Left cardiac atrium (tissue), 4 donors: Measurements from ENCODE around the gene MAPK10. TPM values are rescaled to one million over a fixed set of nuclear protein-coding genes. Genes with fewer than 3 reads are reported as not detected.

Experiments
- ATAC-seq, 2 donors: fragments of 200-7000 bp; cut with Tn5 transposase; one replicate each; pipeline ENCODE4 v1.9.1; 2020; ENCODE audit warnings: mild to moderate bottlenecking in 2 of 2, moderate library complexity in 2 of 2
- DNase-seq: peaks from one replicate; pipeline ENCODE4 v3.0.0-alpha.2; 2020
- intact Hi-C, 2 donors: fragments of 100-400 bp; cut with DNase I; formaldehyde crosslinking; loops; one replicate each; pipeline versions ENCODE4 v1.14.1 to v1.15.1; 2022 to 2023
- total RNA-seq, 2 donors: library from RNA; stranded (reverse); fragmentation: NEBNext Ultra II Directional; extraction: Animal tissue kit (Norgen Biotek cat#: 25700); gene quantifications; one replicate each; pipeline ENCODE4 v1.2.1, GENCODE V29; 2021
- donor health status: DM: no; HTN: yes; CAD: no.
- donor health status: DM: no; HTN: yes; CAD: no; lungs with severe emphysema.
- donor health status: DM: yes; HTN: yes; CAD: no.
- donor health status: Dilated cardiomyopathy.

Gene MAPK10
- total RNA-seq, 2 donors from 2014 or later = 9.8 to 20.3 TPM

DNA sequence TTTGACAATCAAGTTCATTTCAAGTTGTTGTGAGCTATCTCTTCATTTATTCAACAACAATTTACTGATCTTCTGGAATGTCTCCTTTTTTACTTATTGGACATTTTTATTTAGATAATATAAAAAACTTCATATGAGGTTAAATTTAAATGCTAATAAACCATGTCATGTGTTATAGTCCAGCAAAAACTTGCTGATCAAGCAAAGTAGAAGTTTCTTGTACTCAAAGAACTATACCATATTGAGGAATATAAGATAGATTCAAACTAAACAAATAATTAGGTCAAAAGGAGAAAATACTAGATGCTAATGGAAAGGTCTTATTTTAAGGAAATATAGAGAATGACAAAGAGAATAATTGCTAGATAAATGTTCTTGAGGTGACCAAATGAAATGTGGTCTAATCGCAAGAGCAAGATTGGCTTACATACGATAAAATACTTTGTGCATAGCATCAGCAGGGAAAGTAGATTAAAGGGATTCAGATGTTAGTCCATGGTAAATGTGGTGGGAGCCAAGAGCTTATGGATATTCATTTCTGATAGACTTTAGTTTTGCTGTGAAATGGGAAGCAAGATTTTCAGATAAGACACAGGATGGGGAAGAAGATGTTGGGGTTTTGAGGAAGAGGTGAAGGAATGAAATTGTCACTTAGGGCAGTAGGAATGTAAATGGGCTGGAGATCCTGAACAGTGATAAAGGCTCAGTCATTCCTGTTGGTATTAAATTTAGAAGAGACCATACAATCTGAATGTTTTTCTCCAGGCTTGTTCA, 229.5 kb downstream of the MAPK10 start:
- no peak for ATAC-seq
- intact Hi-C loops = no loop called here
- no peak for DNase-seq

DNA sequence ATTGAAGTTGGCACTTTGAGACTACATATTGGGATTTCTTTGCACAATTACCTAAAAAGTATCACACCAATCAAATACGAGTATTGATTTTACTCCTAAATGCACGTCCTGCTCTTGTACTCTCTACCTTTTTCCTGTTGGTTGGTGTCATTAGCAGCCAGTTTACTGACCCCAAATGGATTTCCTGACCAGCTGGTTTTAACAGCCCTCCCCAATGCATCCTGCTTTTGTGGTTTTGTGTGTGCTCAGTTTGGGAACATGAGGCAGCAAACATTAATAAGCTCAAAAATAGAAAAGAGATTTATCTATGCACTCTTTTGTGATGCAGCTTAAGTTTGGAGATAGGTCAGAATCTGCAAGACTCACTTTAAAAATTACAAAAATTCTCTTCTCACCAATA, 230.3 kb downstream of the MAPK10 start:
- ATAC-seq (no peak), DNase-seq (no peak)
- intact Hi-C loops = no loop called here

DNA sequence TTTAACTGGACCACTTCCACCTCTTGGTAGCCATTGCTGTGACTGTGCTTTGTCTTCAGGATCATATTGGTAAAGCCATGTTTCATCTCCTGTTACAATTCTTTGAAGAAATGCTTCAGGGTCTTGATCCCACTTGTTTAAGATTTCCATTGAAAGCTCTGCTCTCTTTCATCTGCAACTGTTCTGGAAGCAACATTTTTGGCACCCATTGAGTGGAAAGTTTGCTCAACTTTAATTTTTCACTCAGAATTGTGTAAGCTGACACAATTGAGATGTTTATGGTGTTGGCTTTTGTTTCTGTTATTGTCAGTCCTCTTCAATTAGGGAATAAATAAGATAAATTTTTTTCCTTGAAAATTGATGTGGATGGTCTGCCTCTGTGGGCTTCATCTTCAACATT, 237.4 kb downstream of the MAPK10 start:
- DNase-seq = no peak
- intact Hi-C loops = no loop called here
- ATAC-seq = no peak

DNA sequence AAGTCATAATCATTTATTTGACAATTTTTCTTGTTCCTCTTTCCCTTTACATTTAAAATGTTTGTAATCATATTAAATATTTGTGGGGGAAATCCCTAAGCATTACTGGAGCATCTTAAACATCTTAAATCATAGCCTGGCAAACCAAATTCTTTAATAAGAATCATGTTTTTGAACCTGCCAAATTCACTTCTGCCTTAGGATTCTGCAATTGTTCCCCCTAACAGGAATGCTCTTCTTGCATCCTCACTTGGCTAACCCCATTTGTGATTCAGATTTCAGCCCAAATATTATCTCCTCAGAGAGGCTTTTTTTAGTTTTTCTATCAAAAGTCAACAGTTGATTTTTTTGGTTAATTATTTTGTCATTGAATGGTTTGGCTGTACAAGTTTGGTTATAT, 241.1 kb downstream of the MAPK10 start:
- DNase-seq (no peak), ATAC-seq (no peak)
- intact Hi-C loops = no loop called here

DNA sequence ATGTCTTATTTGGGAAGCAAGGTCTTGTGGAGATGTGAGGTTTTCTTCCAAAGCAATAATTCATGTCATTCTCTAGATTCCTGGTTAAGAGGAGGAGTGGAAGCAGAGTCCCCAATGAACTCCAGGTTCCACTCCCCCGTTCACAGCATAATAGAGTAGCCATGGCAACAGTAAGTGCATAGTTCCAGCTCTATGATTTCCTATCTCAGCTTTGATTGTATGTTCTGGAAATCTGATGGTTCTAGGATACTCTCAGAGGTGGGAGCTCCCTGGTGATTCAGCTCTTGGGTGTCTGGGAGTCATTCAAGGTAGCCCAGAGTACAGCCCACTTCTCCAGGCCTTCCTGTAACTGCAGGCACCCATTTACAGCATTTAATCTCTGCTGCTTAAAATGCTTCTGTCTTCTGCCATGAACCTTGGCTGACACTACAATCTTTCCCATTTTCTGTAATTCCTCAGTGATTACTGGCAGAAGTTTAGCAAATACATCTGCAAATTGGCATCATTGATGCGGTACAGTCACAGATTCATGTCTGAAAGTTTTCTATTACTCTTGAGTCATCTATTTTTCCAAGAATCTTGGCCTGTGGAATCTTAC, 242.0 kb downstream of the MAPK10 start:
- DNase-seq (no peak), ATAC-seq (peak; percentile 74 to 96)
- intact Hi-C loops = no loop called here

DNA sequence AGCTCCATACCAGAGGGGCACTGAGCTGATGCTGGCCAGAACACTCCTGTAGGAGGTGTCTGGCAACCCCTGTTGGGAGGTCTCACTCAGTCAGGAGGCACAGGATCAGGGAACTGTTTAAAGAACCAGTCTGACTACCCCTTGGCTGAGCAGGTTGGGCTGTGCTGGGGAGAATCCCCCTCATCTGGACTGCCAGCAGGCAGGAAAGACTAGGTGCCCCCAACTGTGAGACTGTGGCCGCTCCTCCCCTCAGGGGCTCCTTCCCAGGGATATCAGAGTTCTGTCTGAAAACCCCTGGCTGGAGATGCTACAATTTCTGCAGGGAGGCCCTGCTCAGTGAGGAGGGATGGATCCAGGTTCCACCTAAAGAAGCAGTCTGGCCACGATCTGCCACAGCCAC, 245.3 kb downstream of the MAPK10 start:
- intact Hi-C loops = no loop called here
- no peak for DNase-seq
- no peak for ATAC-seq

DNA sequence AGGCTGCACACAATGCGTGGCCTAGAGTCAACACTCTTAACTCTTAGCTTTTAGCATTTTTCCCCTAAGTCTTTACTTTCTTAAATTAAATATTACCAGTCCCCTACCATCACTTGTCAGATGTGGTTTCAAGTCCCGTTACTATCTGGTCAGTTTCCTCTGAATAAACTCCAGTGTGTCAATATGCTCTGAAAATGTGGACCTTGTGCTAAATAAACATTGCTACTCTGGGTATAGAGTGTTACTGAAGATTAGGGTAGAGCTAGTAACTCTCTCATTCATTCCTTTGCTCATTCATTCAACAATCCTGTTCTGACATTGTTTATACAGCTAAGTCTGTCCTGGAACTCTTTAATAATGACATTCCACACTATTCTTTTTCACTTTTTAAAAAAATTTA, 251.0 kb downstream of the MAPK10 start:
- ATAC-seq (no peak), DNase-seq (no peak)
- intact Hi-C loops = no loop called here

DNA sequence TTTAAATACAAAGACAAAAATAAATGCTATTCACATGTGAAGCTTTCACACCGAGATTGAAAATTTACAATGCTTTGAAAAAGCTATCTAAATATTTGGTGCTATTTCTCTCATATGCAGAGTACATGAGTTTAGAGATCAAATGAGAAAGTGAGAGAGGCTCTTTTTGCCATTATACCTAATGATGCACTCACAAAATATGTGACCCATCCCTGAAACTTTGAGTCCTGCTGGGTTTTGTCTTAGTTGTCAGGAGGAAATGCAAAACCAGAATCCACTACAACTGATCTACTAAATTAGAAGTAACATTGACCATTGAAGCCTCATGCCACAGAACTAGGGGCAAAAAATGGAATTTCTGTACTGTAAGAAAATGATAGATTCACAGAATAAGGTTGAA, 251.7 kb downstream of the MAPK10 start:
- ATAC-seq = no peak
- no peak for DNase-seq
- intact Hi-C loops = no loop called here

DNA sequence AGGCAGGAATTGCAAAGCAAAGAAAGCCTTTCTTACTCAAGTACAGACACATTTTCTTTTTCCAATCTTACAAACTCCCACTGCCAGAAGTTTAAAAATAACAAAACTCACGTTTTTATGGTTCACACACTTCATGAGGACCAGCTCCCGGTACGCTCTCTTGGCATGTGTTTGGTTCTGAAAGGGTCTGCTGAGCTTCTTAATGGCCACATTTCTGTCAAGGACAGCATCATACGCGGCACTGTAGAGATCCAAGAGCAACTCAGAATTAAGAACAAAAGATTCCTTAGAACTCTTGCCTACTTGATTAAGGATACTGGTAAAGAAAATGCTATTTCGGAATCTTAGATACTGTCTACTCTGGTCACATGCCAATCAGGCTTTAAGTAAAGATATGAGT, 252.7 kb downstream of the MAPK10 start:
- DNase-seq (no peak), ATAC-seq (no peak)
- intact Hi-C loops = no loop called here

DNA sequence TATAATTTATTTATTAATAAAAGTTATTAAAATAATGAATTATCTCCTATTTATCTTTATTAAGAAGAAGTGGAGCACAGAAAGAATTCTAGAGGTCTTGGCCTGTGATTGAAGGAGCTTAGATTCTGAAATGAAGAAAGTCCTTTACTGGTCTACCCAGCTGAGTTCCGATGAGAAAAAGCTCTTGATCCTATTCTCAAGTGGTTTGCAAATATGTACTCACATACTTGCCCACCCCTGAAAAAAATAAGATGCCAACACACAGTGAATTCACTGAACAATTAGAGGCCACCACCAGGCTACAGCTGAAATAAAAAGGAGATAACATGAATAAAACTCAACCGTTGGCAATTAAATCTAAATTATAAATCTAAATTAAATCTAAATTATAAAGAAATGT, 253.4 kb downstream of the MAPK10 start:
- intact Hi-C loops = no loop called here
- DNase-seq = no peak
- ATAC-seq = no peak

DNA sequence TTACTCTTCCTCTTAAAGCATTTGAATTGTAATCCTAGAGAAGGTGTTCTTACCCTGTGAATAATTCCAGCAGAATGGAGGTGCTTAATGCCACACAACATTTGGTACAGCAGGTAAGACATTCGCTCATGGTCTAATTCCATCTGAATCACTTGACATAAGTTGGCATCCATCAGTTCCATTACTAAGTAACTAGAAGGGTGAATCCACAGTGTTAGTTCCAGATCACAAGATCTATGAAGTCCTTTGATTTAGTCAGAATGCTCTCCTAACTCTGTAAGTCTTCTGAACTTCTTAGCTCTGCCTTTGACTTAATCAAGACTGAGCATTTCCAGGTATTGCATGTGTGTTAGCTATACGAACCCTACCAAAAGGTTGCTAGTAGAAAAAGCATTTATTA, 258.0 kb downstream of the MAPK10 start:
- no peak for ATAC-seq
- no peak for DNase-seq
- intact Hi-C loops = no loop called here

DNA sequence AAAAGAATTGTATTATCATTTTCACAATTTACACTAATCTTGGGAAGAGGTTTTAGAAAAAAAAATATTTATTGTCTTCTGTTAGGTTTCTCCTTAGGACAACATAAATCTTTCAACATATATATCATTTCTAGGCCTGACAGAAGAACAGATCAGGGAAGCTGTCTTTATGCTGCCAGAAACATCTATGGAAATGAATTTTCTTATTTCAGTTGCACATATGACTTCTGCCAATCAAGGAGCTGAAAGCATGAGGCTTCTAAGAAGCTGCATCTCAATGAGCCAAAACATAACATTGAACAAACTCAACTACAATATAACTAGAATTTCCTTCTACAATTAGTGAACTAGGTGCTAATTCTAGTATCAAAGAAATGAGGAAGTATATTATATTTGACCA, 258.4 kb downstream of the MAPK10 start:
- no peak for ATAC-seq

DNA sequence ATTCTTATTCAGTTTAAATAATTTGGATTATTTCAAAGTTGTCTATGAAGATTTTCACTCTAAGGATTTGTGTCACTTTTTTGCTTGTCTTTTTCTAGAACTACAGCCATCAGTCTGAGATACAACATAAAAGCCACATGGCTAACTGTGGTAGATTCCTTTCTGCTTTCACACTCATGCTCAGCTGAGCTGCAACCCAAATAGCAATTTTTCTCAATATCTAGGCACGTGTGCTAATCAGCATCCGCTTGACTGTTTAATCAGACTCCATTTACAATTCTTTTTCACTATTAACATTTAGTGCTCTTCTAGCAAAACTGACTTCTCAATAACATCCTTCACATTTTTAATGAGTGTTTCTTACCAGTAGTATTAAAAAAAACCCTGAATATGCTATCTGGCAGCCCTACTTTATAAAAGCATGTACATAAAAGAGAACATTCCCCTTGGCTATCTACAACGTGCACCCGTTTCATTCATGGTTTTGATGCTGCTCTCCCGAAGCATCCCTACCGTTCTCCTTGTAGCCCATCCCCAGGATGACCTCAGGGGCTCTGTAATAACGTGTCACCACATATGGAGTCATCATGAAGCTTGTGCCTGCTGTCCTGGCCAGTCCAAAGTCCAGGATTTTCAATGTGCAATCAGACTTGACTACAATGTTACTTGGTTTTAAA, 259.2 kb downstream of the MAPK10 start:
- intact Hi-C loops = no loop called here
- DNase-seq (no peak), ATAC-seq (no peak)

More for the DNA sequence above, 258.4 kb downstream of the MAPK10 start:
- DNase-seq = no peak
- intact Hi-C loops = no loop called here

DNA sequence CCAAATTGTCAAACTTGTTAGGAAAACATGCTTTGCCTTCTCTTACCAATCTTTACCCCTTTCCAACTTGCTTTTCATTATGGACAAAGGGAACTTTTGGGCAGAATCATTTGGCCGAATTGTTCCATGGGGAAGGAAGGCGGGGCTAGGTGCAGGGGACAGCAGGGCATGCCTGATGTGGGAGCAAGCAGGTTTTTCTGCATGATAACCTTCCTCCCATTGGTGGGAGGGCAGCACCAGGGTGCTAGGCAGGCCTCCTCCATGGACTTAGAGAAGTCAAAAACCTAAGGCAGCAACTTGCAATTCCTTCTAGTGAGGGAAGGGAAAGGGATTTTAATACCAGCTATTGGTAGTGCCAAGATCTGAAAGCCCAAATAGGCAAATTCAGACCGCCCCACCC, 260.5 kb downstream of the MAPK10 start:
- intact Hi-C loops = no loop called here
- ATAC-seq (no peak), DNase-seq (no peak)

DNA sequence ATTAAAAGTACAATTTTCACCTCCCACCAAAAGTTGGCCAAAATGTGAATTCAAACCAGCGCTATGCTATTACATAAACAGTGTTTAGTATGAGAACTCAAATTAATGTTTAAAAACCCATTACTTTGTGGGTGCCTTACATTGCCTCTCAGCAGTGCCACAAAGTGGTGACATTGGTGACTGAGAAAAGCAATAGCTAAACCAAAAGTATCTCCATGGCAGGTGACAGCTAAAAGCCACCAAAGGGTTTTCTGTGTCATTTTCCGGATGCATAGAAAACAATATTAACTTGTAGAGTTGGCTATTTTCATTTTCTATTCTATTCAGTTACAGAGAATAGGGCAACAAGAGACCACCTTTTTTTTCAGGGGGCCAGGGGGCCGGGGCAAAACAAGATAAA, 261.2 kb downstream of the MAPK10 start:
- intact Hi-C loops = no loop called here
- DNase-seq (no peak), ATAC-seq (no peak)

DNA sequence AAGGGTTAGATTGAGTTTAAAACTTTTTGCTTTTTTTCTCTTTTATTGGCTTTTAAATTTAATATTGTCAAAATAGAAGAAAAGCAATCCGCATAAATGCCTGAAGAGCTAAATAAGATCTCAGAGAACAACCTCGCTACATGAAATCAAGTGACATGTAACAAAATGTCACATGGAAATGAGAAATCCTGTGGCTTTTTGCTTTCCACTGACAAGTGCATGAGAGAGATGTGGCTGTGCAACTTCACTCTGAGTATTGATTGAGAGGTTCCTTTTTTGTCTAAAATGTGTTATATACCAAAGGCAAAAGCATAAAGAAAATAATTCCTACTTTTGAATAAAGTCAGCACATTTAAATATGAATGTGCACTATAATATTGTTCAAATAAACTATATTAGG, 263.5 kb downstream of the MAPK10 start:
- DNase-seq = no peak
- intact Hi-C loops = no loop called here
- ATAC-seq = no peak

DNA sequence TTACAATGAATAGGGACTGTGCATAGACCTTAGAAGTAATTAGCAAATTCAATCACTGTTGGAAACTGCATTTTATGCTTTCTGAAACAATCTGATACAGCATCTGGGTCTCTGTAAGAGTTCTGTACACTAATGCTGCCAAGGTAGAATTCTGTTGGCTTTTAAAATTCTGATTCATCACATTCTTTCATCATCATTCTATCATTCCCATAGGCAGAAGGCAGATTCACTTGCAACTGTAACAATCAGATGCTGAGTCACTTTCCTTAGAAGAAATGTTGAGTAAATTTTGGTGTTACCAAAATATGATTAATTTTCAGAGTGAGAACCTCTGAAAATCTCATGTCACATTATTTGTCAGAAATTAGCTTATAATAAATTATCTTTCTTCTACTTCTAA, 267.2 kb downstream of the MAPK10 start:
- DNase-seq = no peak
- peak in 1 of 2 donors; percentile 81 for ATAC-seq
- intact Hi-C loops = no loop called here

DNA sequence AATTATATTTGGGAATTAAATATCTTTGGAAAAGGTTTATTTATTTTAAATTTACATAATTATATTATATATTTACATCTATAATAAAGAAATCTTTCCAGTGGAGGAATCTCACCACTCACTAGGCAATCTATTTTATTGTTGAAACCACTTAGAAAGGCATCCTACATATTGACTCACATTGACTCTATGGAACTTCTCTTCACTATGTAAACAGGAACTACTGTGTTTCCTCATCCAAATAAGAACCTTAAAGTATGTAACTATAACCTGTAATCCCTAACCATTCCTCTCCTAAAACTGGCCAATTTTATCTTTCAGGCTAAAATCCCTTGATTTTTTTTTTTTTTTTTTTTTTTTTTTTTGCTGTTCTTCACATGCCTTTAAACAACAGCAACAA, 268.7 kb downstream of the MAPK10 start:
- intact Hi-C loops = no loop called here
- DNase-seq (no peak), ATAC-seq (no peak)

DNA sequence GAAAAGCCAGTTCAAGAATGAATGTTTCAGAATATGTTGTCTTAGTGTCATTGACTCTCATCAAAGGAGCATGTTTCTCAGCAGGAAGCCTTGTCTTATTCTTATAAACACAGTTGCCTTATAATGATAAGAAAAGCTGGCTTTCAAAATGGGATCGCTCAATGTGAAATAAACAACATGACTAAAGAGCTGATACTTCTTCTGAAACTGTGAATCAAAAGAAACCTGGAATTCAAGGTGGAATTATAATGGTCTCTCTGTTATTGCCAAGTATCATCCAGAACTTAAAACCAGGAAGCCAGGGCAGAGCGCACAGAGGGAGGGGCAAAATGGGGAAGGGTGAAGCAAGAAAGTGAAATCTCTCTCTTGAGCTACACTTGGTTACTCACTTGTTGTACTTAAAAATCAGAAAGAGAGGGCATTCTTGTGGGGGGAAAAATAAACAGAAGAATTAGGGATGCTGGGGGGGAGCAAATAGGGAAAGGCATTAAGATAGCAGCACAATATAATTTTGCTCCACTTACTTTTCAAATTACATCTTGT, 270.0 kb downstream of the MAPK10 start:
- no peak for DNase-seq
- ATAC-seq = no peak
- intact Hi-C loops = no loop called here

DNA sequence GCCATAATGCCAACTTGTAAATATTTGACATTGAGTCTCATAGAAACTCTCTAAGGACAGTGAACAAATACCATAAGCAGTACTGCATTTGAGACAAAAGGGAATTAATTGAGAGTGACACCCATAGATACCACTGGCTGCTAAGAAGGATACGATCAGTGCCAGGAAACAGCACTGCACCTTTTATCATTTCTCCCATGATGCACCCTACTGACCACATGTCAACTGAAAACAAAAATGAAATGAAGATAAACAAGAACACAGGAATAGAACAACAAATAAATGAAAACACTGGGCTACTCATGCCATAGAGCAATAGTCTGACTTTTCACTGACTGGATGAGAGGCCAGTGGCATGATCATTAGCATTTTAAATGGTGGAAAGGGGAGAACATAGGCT, 270.8 kb downstream of the MAPK10 start:
- DNase-seq = no peak
- intact Hi-C loops = no loop called here
- no peak for ATAC-seq
